Suprapubic skin (tissue), 4 donors: Measurements from ENCODE around the gene PLA2R1.

Experiments used
- EP300 ChIP-seq: sonication (generic); formaldehyde crosslinking; IDR thresholded peaks from one replicate; pipeline ENCODE4 v1.6.1; 2017; ENCODE audit warnings: antibody characterized with exemption
- POLR2A ChIP-seq, 2 donors: fragments of 450-650 bp; IDR thresholded peaks; one replicate each; pipeline ENCODE4 v1.6.1; 2017; ENCODE audit warnings: antibody characterized with exemption in 2 of 2, mild to moderate bottlenecking in 2 of 2, moderate library complexity in 2 of 2
- POLR2AphosphoS5 ChIP-seq, 3 donors: sonication (generic); formaldehyde crosslinking; IDR thresholded peaks; one replicate each; pipeline ENCODE4 v1.6.1; 2017; ENCODE audit warnings: antibody characterized with exemption in 3 of 3
- TF ChIP-seq, protein P1 (sequence below), 2 donors: fragments of 200-600 bp in 1 of 2; fragments of 450-650 bp in 1 of 2; sonication (generic) in 1 of 2; IDR thresholded peaks; one replicate each; pipeline ENCODE4 v1.5.1; 2016 to 2019; ENCODE audit warnings: antibody characterized with exemption in 2 of 2, mild to moderate bottlenecking in 1 of 2, moderate library complexity in 1 of 2

DNA sequence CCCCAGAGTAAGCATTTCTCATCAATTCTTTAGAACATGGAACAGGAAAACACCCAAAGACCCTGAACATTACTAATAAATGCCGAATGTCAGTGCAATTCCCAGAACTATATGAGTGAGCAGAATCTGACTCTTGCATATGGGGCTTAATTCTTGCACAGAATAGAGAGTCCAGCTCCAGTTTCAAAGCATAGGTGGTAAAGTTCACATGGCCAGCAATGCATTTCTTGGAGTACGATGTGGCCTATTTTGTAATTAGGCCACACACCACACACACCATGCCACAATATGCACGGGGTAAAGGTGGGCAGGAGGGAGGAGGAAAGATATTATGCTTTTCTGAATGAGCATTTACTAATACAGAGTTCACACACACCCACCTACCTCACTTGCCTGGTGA, 56.5 kb downstream of the PLA2R1 start:
- TF ChIP-seq EP300 = no peak
- TF ChIP-seq POLR2A (IDR thresholded peaks at IDR 0.05) = no peak
- no peak for TF ChIP-seq POLR2AphosphoS5 (IDR thresholded peaks at IDR 0.05)
- TF ChIP-seq, protein P1, sequence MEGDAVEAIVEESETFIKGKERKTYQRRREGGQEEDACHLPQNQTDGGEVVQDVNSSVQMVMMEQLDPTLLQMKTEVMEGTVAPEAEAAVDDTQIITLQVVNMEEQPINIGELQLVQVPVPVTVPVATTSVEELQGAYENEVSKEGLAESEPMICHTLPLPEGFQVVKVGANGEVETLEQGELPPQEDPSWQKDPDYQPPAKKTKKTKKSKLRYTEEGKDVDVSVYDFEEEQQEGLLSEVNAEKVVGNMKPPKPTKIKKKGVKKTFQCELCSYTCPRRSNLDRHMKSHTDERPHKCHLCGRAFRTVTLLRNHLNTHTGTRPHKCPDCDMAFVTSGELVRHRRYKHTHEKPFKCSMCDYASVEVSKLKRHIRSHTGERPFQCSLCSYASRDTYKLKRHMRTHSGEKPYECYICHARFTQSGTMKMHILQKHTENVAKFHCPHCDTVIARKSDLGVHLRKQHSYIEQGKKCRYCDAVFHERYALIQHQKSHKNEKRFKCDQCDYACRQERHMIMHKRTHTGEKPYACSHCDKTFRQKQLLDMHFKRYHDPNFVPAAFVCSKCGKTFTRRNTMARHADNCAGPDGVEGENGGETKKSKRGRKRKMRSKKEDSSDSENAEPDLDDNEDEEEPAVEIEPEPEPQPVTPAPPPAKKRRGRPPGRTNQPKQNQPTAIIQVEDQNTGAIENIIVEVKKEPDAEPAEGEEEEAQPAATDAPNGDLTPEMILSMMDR (IDR thresholded peaks at IDR 0.05) = no peak
